ENCODE results near the gene TYRO3.

TYRO3 gene

DNA sequence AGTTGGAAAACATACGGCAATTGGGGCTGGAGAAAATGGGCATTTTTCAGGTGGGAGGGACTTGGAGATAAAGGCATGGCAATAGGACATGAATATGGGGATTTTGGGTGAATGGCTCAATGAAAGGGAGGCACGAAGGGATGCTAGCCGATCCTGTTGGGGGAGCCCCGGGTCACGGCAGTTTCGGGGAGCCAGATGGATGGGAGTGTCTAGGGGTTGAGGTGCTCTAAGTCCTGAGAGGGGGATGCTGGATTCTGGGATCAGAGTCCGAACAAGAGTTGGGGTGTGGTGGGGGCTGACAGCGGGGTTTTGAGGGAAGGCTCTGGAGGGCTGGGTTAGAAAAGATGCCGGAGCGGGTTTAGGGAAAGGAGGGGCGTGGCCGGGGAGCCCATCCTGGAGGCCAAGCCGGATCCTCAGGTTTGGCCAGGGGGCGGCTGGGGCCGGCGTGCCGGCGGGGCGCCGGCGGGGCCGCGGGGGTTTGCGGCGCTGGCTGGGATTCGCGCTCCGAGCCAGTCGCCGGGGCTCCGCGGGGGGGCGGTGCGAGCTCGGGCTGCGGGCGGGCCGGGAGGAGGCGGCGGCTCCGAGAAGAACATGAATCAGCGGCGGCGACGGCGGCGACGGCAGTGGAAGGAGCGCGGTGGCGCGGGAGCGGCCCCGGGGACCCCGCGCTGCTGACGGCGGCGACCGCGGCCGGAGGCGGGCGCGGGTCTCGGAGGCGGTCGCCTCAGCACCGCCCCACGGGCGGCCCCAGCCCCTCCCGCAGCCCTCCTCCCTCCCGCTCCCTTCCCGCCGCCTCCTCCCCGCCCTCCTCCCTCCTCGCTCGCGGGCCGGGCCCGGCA, at the start of gene TYRO3:
Gene TYRO3 (plus strand): TSS at position 813 of the 839 bp plus-strand sequence. CDS start 46 bp downstream, outside the sequence.
- DNase-seq: no peak

DNA sequence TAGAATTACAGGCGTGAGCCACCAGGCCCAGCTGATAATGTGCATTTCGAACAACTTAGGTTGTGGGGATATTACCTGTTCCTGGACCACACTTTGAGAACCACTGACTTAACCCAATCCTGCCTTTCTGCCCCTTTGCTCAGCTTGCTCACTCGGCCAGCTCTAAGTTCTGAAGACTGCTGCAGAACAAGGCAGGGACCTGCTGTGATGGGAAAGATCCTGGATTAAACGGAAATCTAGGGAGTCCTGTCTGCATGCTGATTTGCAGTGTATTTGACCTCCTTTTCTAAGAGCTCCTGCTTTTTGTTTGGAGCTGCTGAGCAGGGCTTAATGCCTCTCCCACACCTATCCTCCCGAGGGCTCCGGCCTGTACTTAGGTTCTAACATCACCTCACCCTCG, 48.3 kb upstream of the TYRO3 start:
- no peak for DNase-seq

DNA sequence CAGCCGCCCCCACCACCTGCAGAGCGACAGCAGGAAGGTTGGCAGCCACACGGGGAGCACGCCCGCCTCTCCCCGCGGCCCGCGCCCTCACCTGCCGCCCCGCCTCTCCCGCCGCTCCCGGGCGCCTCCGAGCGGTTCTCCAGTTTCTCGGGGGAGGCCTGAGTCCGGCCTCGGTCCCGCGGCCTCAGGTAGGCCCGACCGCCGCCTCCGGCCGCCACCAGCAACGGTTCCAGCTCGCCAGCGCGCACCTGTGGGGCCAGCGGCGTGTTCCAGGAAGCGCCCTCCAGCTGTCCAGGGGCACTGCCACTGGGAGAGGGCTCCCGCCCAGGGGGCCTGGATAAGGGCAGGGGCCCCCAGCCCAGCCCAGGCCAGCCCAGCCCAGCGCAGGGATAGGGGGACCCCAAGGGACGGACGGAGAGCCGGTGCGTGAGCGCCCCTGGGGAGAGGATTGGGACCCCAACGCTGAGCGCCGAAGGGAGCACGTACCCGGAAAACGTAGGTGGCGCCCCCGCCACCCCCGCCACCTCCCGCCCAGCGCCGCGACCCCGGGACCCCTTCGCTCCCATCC, 47.6 kb upstream of the TYRO3 start:
- no peak for DNase-seq

DNA sequence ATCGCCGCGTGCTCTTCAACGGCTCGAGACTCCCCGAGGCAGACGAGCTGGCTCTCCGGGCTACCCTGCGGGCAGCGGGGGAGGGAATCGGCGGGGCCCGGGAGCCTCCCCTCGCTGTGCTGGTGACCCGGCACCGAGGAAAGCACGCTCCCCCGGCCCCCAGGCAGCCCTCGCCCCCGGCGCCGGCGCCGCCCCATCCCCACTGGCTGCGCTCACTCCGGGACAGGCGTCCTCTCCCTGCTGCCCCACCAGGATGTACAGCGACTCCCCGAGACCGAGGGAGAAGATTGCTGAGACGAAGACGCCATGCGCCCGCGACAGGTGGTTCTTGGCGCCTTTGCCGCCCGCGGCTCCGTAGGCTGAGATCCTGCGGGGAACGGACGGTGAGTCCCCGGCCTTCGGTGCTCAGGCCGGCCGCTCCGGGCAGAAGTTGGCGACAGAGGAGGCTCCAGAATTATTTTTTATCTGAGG, 47.1 kb upstream of the TYRO3 start:
- DNase-seq: no peak

DNA sequence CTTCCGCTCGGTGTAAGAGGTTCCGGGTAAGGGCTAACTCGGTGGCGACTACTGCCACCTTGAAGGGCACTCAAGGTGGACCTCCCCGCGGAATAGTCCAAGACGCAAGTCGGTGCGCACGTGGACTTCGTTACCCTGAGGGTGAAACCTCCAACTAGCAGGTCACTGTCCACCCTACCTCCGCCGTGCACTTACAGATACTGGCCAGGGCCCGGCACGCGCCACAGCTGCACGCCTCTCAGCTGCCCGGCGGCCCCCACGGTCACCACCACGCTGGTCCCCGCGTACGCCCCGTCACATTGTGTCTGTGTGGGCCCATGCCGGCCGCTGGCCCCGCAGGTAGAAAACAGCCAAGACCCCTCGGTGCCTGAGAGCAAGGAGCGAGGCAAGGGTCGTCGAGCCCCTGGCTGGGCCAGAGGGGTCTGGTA, 46.5 kb upstream of the TYRO3 start:
- DNase-seq: no peak

DNA sequence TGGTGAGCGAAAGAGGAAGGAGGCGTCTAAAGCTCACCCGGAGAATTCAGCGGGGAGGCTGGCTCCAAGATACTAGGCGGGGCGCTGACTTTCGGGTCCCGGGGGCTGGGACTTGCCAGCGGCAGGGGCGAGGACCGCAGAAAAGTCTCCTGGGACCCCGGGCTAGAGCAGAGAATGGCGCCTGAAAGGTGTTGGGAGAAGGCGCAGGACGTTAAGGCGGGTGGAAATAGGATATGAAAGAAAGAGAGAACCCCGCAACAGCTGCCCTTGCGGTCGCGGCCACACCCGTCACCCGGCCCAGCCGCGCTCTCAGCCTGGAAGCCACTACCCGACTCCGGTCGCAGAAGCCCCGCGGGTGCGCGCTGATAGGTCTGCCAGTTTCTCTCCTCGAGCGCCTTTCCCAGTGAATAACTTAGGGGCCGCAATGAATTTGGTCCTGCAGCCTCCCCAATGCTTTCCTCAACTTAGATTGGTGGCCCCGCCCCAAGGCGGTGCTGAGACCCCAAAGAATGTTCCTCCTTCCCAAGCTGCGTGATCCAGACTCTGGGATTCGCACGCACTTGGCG, 46.0 kb upstream of the TYRO3 start:
- no peak for DNase-seq

DNA sequence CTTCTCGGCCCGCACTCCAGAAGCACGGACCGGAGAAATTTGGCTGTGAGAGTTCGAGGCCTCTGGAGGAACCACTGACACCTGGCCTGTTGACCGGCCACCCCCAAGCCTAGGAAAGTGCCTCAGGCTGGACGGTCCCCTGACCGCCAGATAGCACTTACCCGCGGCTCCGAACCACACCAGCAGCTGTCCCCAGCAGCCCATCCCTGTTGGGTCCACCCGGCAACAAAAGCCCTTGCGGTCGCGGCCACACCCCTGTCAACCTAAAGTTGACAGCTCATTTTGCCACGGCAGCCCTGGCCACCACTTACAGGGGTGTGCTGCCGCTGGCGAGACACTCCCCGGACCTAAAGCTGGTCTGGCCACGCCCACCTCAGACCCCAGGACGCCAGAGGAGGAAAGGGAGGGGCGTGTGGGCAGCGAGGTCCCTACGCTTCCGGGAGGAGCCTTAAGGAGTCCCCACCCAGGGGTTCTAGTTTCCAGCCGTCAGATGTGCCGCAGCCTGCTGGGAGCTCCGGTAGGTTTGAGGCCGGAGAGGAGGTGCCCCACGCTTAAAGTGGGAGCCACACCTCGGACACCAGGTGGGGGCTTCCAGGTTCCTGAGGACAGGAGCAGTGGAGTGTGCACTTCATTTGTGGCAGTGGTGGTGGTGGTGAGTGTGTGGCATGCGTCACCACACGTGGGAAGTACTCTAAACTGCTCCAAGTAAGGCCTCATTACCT, 45.3 kb upstream of the TYRO3 start, which contains the start of gene LTK:
Gene LTK (minus strand): TSS at position 322 of the 722 bp plus-strand sequence. CDS start 118 bp downstream, at position 204.
- DNase-seq: peak; percentile 41

DNA sequence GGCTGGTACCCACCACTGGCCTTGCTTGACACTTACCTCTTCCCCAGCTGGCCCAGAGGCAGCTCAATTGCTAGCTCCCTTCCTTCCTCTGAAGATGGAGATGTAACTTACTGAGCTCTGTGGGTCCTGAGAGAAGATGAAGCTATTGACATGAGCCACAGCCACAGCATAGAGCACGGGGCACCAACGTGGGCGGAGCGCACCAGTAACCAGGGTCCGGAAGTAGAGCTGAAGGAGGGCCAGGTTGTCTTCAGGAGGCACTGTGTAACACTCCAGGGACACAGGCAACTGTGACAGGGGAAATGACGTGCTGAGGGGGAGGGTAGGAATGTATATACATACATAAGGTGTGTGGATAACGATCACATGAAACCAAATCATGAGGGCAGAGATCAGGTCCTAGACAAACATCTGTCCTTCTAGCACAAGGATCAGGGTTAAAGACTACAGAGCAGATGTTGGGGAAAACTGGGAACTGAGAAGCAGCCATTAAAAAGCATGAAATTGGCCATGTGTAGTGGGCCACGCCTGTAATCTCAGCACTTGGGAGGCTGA, 41.0 kb upstream of the TYRO3 start:
- no peak for DNase-seq

DNA sequence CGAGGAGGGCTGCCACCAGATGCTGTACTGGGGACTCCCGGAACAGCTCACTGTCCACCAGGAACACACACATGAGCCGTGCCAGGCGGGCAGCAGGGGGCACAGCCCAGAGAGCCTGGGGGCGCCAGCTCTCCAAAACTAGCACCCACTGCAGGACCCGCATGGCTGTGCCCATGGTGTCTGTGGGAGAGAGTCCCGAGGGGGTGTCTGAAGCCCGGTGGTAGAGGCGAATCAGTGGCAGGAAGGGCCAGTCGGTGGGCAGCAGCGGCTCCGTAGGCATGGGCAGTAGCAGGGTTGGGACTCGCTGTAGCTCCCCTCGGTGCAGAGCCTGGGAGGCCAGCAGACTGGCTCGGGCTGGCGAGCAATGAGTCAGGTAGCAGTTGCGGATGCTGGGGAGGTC, 38.4 kb upstream of the TYRO3 start:
- no peak for DNase-seq

DNA sequence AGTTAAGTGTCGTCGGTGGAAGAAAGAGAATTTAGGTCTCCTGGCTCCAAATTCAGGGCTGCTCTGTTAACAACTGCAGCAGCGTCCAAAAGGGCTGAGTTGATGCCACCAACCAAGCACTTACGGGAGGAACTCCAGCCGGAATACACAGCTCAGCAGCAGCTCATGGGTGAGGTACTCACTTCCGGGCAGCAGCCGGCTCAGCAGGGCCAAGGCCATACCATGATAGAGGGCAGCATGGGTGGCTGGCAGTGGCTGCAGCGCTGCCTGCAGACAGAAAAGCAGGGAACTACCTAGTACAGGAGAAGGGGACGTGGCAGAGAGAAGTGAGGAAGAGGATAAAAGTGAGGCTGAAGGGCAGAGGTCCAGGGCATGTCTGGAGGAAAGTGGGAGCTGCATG, 37.4 kb upstream of the TYRO3 start:
- DNase-seq: no peak

DNA sequence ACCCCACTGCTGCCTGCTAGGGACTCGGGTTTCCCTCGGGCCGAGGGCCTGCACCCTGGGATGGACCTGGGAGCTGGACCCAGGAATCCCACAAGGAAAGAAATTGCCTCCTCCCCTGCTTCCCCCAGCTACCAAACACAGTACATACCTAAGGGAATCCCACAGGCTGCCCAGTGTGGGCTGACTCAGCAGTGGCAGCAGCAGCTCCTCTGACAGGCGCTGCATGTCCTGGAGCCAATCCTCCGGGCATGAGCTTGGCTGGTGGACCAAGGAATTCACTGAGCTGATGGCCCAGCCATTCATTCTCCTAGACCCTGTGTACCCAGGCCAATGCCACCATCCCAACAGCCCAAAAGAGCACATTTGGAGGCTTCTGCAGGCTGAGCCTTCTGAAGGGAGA, 35.9 kb upstream of the TYRO3 start:
- no peak for DNase-seq

DNA sequence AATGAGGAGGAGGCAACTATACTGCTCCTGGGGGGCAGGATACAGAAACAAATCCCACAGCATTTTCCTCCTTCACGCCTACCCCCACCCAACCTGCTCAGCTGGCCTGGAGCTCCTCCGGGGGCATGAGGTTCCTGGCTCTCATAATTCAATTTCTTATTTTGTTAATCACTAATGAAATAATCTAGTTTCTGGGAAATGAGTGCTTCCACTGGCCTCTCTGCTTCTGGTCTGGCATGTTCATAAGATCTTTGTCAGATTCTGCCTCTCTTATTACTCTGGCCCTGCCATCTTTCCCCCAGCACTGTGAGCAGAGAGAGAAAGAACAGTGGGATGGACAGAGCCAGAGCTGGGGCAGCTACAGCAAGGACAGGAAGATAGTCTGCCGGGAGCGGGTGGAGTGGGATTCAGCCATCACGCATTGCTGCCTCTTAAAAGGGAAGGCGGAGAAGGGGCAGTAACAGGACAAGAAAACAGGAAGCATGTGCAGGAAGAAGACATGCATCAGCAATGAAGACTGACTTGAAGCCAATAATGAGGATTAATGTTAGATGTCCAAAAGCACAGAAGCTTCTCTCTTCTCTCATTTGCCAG, 28.6 kb upstream of the TYRO3 start:
- no peak for DNase-seq

DNA sequence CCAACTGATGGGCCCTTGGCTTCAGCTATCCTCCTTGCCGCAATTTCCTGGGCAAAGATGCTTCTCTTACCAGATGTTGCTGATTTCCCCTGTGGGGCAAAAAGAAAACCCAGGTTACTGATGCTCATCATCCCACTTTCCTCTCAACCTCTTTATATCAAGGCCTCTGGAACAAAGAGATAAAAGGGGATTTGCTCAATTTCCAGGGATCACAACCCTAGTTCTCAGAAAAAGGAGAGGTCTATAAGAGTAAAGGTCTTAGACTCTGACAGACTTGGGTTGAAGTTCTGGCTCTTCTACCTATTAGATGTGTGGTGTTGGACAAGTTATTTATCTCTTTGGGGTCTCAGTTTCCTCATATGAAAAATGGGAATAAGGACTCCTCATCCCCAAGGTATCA, 23.5 kb upstream of the TYRO3 start:
- no peak for DNase-seq

DNA sequence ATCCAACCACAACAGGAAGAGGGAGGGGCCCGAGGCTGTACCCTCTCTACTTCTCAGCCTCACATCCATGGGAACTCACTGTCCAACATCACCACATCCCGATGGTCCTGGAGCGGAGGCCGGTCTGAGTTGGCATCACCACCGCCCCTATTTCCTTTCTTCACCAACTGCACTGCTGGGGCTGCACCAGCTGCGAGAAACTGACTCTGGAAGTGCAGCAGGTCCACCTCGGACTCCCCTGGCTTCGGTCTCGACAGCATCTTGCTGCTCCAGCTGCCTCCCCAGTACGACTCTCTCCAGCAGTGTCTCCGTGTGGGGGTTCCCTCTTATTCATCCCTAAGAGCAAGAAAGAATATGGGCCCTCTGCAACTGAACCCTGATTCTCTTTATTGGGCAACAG, 22.1 kb upstream of the TYRO3 start:
- DNase-seq: no peak

DNA sequence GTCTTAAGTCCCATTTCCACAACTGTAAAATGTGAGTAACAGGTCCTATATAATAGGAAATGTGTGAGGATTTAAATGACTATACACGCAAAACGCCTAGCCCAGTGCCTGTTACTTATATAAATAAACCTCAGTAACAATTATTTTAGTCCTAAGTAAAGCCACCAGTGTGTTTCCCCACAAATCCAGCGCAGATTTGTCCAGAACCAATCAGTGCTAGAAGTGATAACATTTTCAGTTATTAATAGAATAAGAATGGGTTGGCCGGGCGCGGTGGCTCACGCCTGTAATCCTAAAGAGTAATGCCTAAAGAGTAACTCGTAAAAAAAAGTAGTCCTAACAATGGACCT, 15.5 kb upstream of the TYRO3 start:
- DNase-seq: no peak

DNA sequence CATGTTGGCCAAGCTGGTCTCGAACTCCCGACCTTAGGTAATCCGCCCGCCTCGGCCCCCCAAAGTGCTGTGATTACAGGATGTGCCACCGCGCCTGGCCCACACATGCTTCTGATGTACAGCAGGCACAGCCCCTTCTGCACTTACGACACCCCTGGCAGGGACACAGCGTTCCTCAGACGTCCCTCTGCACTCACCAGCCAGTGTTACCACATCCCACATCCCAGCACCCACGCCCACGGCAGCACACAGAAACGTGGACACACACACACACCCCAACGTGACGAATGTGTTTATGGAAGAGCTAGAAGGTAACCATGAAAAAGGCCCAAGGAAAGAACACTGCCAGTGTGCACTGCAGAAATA, 14.4 kb upstream of the TYRO3 start:
- DNase-seq: no peak

DNA sequence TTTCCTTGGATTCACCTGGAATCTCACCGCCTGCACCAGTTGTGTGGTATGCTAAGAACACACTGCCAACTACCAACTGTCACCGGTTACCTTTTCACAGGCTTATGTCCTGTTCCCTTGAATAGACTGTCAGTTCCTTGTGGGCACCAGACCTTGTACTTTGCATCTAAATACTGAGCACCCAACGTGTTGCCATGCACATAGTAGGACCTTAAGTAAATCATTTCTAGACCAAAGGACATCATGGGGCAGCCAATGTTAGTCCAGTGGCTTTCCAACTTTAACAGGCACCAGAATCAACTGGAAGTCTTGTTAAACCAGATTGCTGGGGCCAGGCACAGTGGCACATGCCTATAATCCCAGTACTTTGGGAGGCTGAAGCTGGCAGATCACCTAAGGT, 13.8 kb upstream of the TYRO3 start:
- DNase-seq: no peak

DNA sequence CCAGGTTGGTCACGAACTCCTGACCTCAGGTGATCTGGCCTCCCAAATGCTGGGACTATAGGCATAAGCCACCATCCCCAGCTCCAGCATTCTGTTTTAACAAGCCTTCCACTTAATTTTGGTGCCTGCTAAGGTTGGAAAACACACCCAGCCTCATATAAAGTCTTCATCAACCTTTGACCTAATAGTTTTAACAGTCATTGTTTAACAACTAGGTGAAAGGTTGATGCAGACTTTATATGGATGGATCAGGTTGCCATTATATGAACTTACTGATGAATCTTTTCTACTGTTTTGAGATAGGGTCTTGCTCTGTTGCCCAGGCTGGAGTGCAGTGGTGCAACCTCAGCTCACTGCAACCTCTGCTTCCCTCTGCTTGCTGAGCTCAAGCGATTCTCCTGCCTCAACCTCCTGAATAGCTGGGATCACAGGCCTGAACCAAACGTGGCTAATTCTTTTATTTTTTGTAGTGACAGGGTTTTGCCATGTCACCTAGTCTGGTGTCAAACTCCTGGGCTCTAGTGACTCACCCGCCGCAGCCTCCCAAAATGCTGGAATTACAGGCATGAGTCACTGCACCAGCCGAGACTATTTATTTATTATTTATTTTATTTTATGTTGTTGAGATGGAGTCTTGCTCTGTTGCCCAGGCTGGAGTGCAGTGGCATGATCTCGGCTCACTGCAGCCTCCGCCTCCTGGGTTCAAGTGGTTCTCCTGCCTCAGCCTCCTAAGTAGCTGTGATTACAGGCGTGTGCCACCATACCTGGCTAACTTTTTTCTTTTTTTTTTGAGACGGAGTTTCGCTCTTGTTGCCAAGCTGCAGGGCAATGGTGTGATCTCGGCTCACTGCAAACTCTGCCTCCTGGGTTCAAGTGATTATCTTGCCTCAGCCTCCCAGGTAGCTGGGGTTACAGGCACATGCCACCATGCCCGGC, 11.9 kb upstream of the TYRO3 start:
- no peak for DNase-seq

DNA sequence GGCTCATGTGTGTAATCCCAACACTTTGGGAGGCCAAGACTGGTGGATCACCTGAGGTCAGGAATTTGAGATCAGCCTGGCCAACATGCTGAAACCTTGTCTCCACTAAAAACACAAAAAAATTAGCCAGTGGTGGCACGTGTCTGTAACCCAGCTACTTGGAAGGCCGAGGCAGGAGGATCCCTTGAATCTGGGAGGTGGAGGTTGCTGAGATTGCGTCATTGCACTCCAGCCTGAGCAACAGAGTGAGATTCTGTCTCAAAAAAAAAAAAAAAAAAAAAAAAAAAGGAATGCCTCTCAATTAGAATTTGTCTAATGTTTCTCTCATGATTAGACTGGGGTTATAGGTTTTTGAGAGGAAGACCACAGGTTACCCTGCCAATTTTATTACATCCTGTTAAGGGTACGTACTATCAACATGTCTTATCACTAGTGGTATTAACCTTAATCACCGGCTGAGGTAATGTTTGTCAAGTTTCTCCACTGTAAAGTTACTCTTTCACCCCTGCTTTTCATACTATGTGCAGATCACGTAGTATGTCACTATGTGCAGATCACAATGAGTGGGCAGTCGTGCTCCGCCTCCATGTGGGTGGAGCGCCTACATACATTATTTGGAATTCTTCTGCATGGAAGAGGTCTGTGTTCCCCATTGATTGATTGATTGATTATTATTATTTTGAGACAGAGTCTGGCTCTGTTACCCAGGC, 8.8 kb upstream of the TYRO3 start:
- DNase-seq: no peak

DNA sequence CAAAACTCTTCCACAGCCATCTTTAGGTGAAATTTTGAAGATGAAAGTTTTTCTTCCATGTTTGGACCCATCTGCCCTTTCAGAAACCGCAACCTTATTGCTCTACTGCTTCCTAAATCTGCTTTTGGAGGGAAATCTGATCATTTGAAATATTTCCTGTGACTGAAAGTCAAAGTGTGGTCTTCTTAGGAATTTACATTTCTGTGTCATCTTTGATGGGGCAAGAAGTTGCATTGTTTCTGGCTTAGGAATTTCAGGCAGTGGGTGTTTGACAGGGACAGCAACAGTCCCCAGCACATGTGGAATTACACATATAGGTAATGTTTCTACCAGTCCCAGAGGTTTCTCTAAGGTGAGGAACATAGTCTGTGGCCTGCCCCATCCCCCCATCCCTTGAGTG, 5.3 kb upstream of the TYRO3 start:
- no peak for DNase-seq

DNA sequence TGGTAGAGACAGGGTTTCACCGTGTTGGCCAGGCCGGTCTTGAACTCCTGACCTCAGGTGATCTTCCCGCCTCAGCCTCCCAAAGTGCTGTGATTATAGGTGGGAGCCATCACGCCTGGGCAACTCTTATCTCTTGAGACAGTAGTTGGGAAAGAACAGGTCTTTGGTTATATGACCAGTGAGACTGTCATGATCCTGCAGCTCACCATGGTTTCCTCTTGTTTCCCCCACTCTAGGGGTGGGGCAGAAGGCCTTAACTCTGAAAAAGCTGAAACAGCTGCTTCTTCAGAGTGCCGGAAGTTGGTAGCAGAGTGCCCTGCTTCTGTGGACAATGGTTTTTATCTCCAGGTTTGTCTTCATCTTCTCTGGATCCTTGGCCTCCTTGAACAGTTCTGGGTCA, 4.7 kb upstream of the TYRO3 start:
- no peak for DNase-seq
